ENCODE measurements around the gene TTLL12.

GRCh38 chr22:43183496-43184277 lies 3.2 kb downstream of the TTLL12 start:
- TF ChIP-seq CTCF (IDR thresholded peaks at IDR 0.05): no peak
- TF ChIP-seq POLR2A (IDR thresholded peaks at IDR 0.05): no peak

Measured in esophagus squamous epithelium (tissue), 4 donors.